Measurements from ENCODE around the gene PPFIBP1. TPM values are rescaled to one million over a fixed set of nuclear protein-coding genes. Genes with fewer than 3 reads are reported as not detected.

PPFIBP1 gene
- polyA plus RNA-seq, 1 of the 3 experiments (the other 2 are of a cell fraction) = 55.0 TPM

DNA sequence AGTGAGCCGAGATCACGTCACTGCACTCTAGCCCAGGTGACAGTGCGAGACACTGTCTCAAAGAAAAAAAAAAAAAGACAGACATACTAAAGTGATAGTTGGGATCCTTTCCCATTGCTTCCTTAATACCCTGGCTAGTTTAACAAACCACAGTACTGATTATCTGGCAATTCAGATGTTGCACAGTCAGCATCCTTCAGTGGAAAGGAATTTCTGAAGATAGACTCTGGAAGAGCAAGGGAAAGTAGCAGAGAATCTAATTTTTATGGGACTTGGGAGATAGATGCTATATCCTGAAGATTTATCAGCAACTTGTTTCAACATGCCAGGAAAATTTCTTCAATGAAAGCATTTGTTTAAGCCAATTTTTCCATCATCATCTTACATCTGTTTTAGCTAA, 6.5 kb upstream of the PPFIBP1 start:
- no peaks in the 10 kb centered on the region for H3K9me2 ChIP-seq
- H3K36me3 ChIP-seq (replicated peaks in 1 of 2; ENCODE audit: control insufficient read depth in 1 of 2, insufficient read depth in 2 of 2, low read length in 1 of 2) = no peaks in the 10 kb centered on the region
- POLR2A ChIA-PET = no interaction called here
- no peaks in the 10 kb centered on the region for H3K79me2 ChIP-seq (ENCODE audit: insufficient read depth)
- DNase-seq = no peak
- H3F3A ChIP-seq (replicated peaks; ENCODE audit: insufficient read depth) = peaks cover 3% of the 10 kb centered on the region
- no peak overlapping the region for H3K9ac ChIP-seq
- peak overlapping the region in 1 of 2 experiments; percentile 71; a peak in 1 of 4 replicates for H3K27ac ChIP-seq (ENCODE audit: low read depth in 2 of 2, low read length in 1 of 2)
- H4K20me1 ChIP-seq (ENCODE audit: insufficient read depth) = no peaks in the 10 kb centered on the region
- no peak overlapping the region for H3K4me3 ChIP-seq (ENCODE audit: low read depth in 2 of 2, low read length in 1 of 2)
- H2AFZ ChIP-seq (ENCODE audit: low read depth) = no peak overlapping the region
- 93% methylated on average over 3 of the region's 3 CpGs for WGBS (ENCODE audit: low lambda C conversion rate)
- H3K9me3 ChIP-seq = no peaks in the 10 kb centered on the region
- H3K4me2 ChIP-seq = no peak overlapping the region
- TF ChIP-seq, protein P1, sequence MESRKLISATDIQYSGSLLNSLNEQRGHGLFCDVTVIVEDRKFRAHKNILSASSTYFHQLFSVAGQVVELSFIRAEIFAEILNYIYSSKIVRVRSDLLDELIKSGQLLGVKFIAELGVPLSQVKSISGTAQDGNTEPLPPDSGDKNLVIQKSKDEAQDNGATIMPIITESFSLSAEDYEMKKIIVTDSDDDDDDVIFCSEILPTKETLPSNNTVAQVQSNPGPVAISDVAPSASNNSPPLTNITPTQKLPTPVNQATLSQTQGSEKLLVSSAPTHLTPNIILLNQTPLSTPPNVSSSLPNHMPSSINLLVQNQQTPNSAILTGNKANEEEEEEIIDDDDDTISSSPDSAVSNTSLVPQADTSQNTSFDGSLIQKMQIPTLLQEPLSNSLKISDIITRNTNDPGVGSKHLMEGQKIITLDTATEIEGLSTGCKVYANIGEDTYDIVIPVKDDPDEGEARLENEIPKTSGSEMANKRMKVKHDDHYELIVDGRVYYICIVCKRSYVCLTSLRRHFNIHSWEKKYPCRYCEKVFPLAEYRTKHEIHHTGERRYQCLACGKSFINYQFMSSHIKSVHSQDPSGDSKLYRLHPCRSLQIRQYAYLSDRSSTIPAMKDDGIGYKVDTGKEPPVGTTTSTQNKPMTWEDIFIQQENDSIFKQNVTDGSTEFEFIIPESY (IDR thresholded peaks at IDR 0.05; ENCODE audit: borderline replicate concordance, low read depth) = no peak
- no peak for TF ChIP-seq REST (IDR thresholded peaks at IDR 0.05; ENCODE audit: low read depth, low read length)
- TF ChIP-seq NRF1 (IDR thresholded peaks at IDR 0.05; ENCODE audit: low read depth, low read length) = no peak
- TF ChIP-seq TAF1 (IDR thresholded peaks at IDR 0.05; ENCODE audit: borderline replicate concordance, low read depth, low read length) = no peak
- TF ChIP-seq, protein P2, sequence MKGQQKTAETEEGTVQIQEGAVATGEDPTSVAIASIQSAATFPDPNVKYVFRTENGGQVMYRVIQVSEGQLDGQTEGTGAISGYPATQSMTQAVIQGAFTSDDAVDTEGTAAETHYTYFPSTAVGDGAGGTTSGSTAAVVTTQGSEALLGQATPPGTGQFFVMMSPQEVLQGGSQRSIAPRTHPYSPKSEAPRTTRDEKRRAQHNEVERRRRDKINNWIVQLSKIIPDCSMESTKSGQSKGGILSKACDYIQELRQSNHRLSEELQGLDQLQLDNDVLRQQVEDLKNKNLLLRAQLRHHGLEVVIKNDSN (IDR thresholded peaks at IDR 0.05; ENCODE audit: borderline replicate concordance, low read depth) = no peak
- no peak for TF ChIP-seq RFX5 (IDR thresholded peaks at IDR 0.05; ENCODE audit: low read length)
- no peak for TF ChIP-seq CTCF (IDR thresholded peaks at IDR 0.05)
- TF ChIP-seq FOSL2 (IDR thresholded peaks at IDR 0.05; ENCODE audit: borderline replicate concordance, low read depth) = no peak
- peaks cover 11 to 39% of the 10 kb centered on the region in 2 experiments; a peak in 3 of 4 replicates for H3K4me1 ChIP-seq (ENCODE audit: control insufficient read depth in 1 of 2, insufficient read depth in 2 of 2, low read depth in 1 of 2, low read length in 1 of 2)
- no peaks in the 10 kb centered on the region for H3K27me3 ChIP-seq (ENCODE audit: insufficient read depth)
- CTCF ChIA-PET = no interaction called here

Data from SK-N-SH (cell line).